Suprapubic skin (tissue), 3 donors: ENCODE measurements around the gene TAS2R40.

Experiments used
- POLR2AphosphoS5 ChIP-seq, 3 donors: sonication (generic); formaldehyde crosslinking; IDR thresholded peaks; one replicate each; pipeline ENCODE4 v1.6.1; 2017; ENCODE audit warnings: antibody characterized with exemption in 3 of 3
- TF ChIP-seq, protein P1 (sequence below), 2 donors: fragments of 200-600 bp in 1 of 2; fragments of 450-650 bp in 1 of 2; sonication (generic) in 1 of 2; IDR thresholded peaks; one replicate each; pipeline ENCODE4 v1.5.1; 2016 to 2019; ENCODE audit warnings: antibody characterized with exemption in 2 of 2, mild to moderate bottlenecking in 1 of 2, moderate library complexity in 1 of 2

DNA sequence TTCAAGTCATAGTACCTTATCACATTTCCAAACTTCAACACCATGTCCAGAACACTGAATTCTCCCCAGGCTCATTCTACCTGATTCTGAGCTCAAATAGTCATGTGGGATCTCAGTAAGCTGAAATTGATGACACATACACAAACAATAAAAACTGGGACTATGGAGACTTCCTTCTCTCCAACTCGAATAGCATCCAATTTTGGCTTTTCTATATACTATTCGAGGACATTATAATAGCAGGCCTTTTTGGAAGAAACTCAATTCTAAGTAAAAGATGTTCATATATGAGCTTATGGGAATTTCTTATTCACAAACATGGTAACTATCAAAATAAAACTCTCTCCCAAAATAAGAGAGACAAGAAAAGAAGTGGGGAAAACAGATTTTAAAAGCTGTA lies 551 bp upstream of the TAS2R40 start:
- TF ChIP-seq, protein P1, sequence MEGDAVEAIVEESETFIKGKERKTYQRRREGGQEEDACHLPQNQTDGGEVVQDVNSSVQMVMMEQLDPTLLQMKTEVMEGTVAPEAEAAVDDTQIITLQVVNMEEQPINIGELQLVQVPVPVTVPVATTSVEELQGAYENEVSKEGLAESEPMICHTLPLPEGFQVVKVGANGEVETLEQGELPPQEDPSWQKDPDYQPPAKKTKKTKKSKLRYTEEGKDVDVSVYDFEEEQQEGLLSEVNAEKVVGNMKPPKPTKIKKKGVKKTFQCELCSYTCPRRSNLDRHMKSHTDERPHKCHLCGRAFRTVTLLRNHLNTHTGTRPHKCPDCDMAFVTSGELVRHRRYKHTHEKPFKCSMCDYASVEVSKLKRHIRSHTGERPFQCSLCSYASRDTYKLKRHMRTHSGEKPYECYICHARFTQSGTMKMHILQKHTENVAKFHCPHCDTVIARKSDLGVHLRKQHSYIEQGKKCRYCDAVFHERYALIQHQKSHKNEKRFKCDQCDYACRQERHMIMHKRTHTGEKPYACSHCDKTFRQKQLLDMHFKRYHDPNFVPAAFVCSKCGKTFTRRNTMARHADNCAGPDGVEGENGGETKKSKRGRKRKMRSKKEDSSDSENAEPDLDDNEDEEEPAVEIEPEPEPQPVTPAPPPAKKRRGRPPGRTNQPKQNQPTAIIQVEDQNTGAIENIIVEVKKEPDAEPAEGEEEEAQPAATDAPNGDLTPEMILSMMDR (IDR thresholded peaks at IDR 0.05), result no peak
- no peak for TF ChIP-seq POLR2AphosphoS5 (IDR thresholded peaks at IDR 0.05)
